ENCODE data around the gene STING1.
"Not testable (repeated sequence)": the region's sequence is repeated elsewhere in the genome, so short reads cannot be mapped to it uniquely, and the experiment has no call there.

The STING1 gene

GRCh38 chr5:139524446-139524845, 41.9 kb upstream of the STING1 start:
- TF ChIP-seq CTCF (IDR thresholded peaks at IDR 0.05; ENCODE audit: low read depth, low read length) = no peak
- no peak for DNase-seq (ENCODE audit: low read depth, low spot score)
- in situ Hi-C loops (cut with HindIII; ENCODE audit: low sequenced_read_pairs) = loop anchor here (25.0 kb wide), 1 partner anchor 112 kb away; the partner anchor contains the start of gene SPATA24
- H3K4me3 ChIP-seq (ENCODE audit: low read depth, low read length) = no peak overlapping the region

GRCh38 chr5:139523635-139524445, 41.3 kb upstream of the STING1 start:
- in situ Hi-C loops (cut with HindIII; ENCODE audit: low sequenced_read_pairs) = loop anchor here (25.0 kb wide), 1 partner anchor 112 kb away; the partner anchor contains the start of gene SPATA24

GRCh38 chr5:139517683-139518564, 35.4 kb upstream of the STING1 start:
- DNase-seq (ENCODE audit: low read depth, low spot score) = peak; percentile 89
- peak overlapping the region; percentile 50 for H3K4me3 ChIP-seq (ENCODE audit: low read depth, low read length)
- peak; percentile 88 for TF ChIP-seq CTCF (IDR thresholded peaks at IDR 0.05; ENCODE audit: low read depth, low read length)
- in situ Hi-C loops (cut with HindIII; ENCODE audit: low sequenced_read_pairs) = loop anchor here (25.0 kb wide), 1 partner anchor 106 kb away; the partner anchor contains the start of gene SPATA24

More at GRCh38 chr5:139523635-139524445, 41.3 kb upstream of the STING1 start:
- H3K4me3 ChIP-seq (ENCODE audit: low read depth, low read length) = no peak overlapping the region
- TF ChIP-seq CTCF (IDR thresholded peaks at IDR 0.05; ENCODE audit: low read depth, low read length) = no peak
- DNase-seq (ENCODE audit: low read depth, low spot score) = no peak

DNA sequence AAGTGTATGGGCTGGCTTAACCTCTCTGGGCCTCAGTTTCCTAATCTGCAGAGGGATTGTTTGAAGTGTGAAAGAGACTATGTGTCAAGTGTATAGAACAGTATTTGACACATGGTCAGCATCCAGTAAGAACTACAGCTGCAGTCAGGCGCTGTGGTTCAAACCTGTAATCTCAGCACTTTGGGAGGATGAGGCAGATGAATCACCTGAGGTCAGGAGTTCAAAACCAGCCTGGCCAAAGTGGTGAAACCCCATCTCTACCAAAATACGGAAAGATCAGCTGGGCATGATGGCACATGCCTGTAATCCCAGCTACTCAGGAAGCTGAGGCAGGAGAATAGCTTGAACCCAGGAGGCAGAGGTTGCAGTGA, 31.9 kb upstream of the STING1 start:
- no peak overlapping the region for H3K4me3 ChIP-seq (ENCODE audit: low read depth, low read length)
- TF ChIP-seq CTCF (IDR thresholded peaks at IDR 0.05; ENCODE audit: low read depth, low read length) = no peak
- no peak for DNase-seq (ENCODE audit: low read depth, low spot score)
- in situ Hi-C loops (cut with HindIII; ENCODE audit: low sequenced_read_pairs) = loop anchor here (25.0 kb wide), 1 partner anchor 102 kb away; the partner anchor contains the start of gene SPATA24

DNA sequence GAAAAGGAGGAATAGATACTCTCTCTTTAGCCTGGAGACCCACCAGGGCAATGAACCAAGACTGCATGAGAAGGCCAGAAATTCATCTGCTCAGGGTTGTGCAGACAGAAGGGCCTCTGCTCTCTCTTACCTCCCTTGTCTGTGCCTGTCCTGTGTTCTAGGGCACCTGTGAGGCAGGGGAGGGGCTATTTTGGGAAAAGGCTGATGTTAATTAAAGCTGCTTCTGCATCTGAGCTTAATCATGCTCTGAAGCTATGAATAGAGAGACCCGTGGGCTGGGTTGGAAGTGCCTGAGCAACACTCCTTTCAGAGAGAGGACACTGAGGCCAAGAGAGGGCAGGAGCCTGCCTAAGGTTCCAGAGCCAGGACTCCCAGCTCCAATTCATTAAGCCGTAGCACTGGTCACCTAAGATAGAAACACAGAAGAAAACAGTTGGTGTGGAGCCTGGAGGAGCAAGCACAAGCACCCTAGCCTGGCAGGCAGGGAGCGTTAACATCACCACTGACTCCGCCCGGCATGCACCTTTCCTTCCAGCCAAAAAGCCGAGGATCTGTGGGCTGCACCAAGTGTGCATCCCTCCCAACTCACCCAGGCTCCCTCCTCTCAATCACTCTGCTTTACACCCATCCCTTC, 31.4 kb upstream of the STING1 start:
- DNase-seq (ENCODE audit: low read depth, low spot score) = no peak
- TF ChIP-seq CTCF (IDR thresholded peaks at IDR 0.05; ENCODE audit: low read depth, low read length) = no peak
- in situ Hi-C loops (cut with HindIII; ENCODE audit: low sequenced_read_pairs) = loop anchor here (25.0 kb wide), 1 partner anchor 102 kb away; the partner anchor contains the start of gene SPATA24

DNA sequence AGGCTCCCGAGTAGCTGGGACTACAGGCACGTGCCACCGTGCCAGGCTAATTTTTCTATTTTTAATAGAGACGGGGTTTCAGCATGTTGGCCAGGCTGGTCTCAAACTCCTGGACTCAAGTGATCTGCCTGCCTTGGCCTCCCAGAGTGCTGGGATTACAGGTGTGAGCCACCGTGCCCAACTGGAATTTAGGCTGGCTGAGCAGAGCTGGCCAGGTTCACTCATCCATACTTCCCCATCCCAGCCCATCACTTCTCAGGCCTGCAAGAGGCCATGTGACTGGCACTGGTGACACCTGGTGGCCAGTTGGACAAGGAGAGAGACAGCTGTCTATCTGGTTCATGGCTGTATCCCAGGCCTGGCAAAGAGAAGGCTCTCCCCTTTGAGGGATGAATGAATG, 30.9 kb upstream of the STING1 start:
- in situ Hi-C loops (cut with HindIII; ENCODE audit: low sequenced_read_pairs) = loop anchor here (25.0 kb wide), 1 partner anchor 101 kb away; the partner anchor contains the start of gene SPATA24
- H3K4me3 ChIP-seq (ENCODE audit: low read depth, low read length) = not testable (repeated sequence)
- peak; percentile 71 for TF ChIP-seq CTCF (IDR thresholded peaks at IDR 0.05; ENCODE audit: low read depth, low read length)
- DNase-seq (ENCODE audit: low read depth, low spot score) = peak; percentile 73

More for the DNA sequence above, 31.4 kb upstream of the STING1 start:
- H3K4me3 ChIP-seq (ENCODE audit: low read depth, low read length) = no peak overlapping the region
